GM13976 (cell line): Measurements from ENCODE around the gene RNF208.

Source experiments
- DNase-seq: peaks from one replicate; pipeline ENCODE4 v3.0.0; 2012; ENCODE audit warnings: low spot score
- CTCF ChIP-seq: IDR thresholded peaks from 2 replicates; pipeline ENCODE4 v1.5.1; 2012; ENCODE audit warnings: borderline replicate concordance, mild to moderate bottlenecking; ENCODE audit not compliant: insufficient read depth; ENCODE audit errors: extremely low read depth, missing control alignments, control extremely low read depth
- in situ Hi-C: fragments of 300-500 bp; cut with MboI; formaldehyde crosslinking; loops from one replicate; pipeline ENCODE4 v1.12.0; 2022; ENCODE audit warnings: low sequenced_read_pairs, mixed read lengths, inconsistent platforms; ENCODE audit not compliant: unreplicated experiment

Gene RNF208

GRCh38 chr9:137199411-137200121, 22.5 kb downstream of the RNF208 start:
- no peak for TF ChIP-seq CTCF
- no peak for DNase-seq
- in situ Hi-C loops, result no loop called here

GRCh38 chr9:137198902-137199283, 23.1 kb downstream of the RNF208 start:
- no peak for TF ChIP-seq CTCF

GRCh38 chr9:137198051-137198901, 23.8 kb downstream of the RNF208 start:
- DNase-seq, result no peak
- in situ Hi-C loops, result no loop called here
- no peak for TF ChIP-seq CTCF

More at GRCh38 chr9:137198902-137199283, 23.1 kb downstream of the RNF208 start:
- DNase-seq, result no peak
- in situ Hi-C loops, result no loop called here

GRCh38 chr9:137195525-137196220, 26.4 kb downstream of the RNF208 start:
- in situ Hi-C loops, result no loop called here
- no peak for DNase-seq
- TF ChIP-seq CTCF, result no peak

GRCh38 chr9:137194909-137195308, 27.1 kb downstream of the RNF208 start:
- TF ChIP-seq CTCF, result no peak
- in situ Hi-C loops, result no loop called here
- DNase-seq, result no peak

GRCh38 chr9:137194388-137194787, 27.7 kb downstream of the RNF208 start:
- in situ Hi-C loops, result no loop called here
- DNase-seq, result no peak
- no peak for TF ChIP-seq CTCF
